Small intestine (tissue), 7 donors: ENCODE data around the gene ETS2. TPM values are rescaled to one million over a fixed set of nuclear protein-coding genes. Genes with fewer than 3 reads are reported as not detected.
A peak's percentile ranks its signal among the peaks of the same experiment; 100 is the strongest.

Source experiments
- DNase-seq, 2 donors: peaks; one replicate each; pipeline versions ENCODE4 v3.0.0 to v3.0.0-alpha.2; 2013
- FAIRE-seq: peaks from 2 replicates; lab custom pipeline; 2012; peaks lifted over from hg19 to GRCh38; lab: Jason Lieb, UNC
- H3K27ac ChIP-seq, 3 donors: one replicate each; pipeline ENCODE4 v1.5.1; 2013; ENCODE audit warnings: low read length in 2 of 3, mild to moderate bottlenecking in 2 of 3, control low read depth in 1 of 3, inconsistent platforms in 1 of 3, low read depth in 1 of 3, moderate library complexity in 1 of 3
- H3K27me3 ChIP-seq, 3 donors: one replicate each; pipeline ENCODE4 v1.6.1; 2013; ENCODE audit warnings: low read length in 3 of 3, inconsistent platforms in 1 of 3; ENCODE audit not compliant: control insufficient read depth in 3 of 3, insufficient read depth in 3 of 3
- H3K36me3 ChIP-seq, 3 donors: one replicate each; pipeline ENCODE4 v1.6.1; 2013; ENCODE audit warnings: low read length in 3 of 3, inconsistent platforms in 1 of 3, low read depth in 1 of 3, mild to moderate bottlenecking in 1 of 3, moderate library complexity in 1 of 3; ENCODE audit not compliant: control insufficient read depth in 3 of 3, insufficient read depth in 2 of 3
- H3K4me1 ChIP-seq, 3 donors: one replicate each; pipeline ENCODE4 v1.6.1; 2013; ENCODE audit warnings: low read length in 2 of 3, inconsistent platforms in 1 of 3, low read depth in 1 of 3, mild to moderate bottlenecking in 1 of 3, moderate library complexity in 1 of 3; ENCODE audit not compliant: control insufficient read depth in 3 of 3, insufficient read depth in 2 of 3
- H3K4me3 ChIP-seq, 3 donors: one replicate each; pipeline ENCODE4 v1.5.1; 2013; ENCODE audit warnings: low read length in 3 of 3, control low read depth in 1 of 3, inconsistent platforms in 1 of 3, low read depth in 1 of 3, mild to moderate bottlenecking in 1 of 3, moderate library complexity in 1 of 3
- H3K9me3 ChIP-seq, 2 donors: one replicate each; pipeline ENCODE4 v1.6.1; 2013; ENCODE audit warnings: low read depth in 1 of 2, low read length in 1 of 2; ENCODE audit not compliant: control insufficient read depth in 2 of 2, insufficient read depth in 1 of 2
- WGBS, 3 donors: extraction: QIAGEN DNeasy Blood & Tissue Kit; methylation state at CpG; one replicate each; pipeline ENCODE4 v1.1.7; 2013; 5-methylcytosine and 5-hydroxymethylcytosine counted together
- polyA plus RNA-seq, 4 donors: library from polyadenylated mRNA; stranded (reverse) in 3 of 4; unstranded in 1 of 4; fragments of 200-250 nt in 3 of 4; fragments of 120-200 nt in 1 of 4; gene quantifications; one replicate each; pipeline versions ENCODE4 v1.2.1 to v1.2.3, GENCODE V29; 2013
- donor health status: healthy with polysubstance abuse.
- donor health status: control.
- donor health status: control.
- donor health status: Bipolar disorder and iron deficiency.
- donor health status: healthy.

ETS2 gene
- polyA plus RNA-seq, 4 donors, result 129 to 151 (median 135) TPM

DNA sequence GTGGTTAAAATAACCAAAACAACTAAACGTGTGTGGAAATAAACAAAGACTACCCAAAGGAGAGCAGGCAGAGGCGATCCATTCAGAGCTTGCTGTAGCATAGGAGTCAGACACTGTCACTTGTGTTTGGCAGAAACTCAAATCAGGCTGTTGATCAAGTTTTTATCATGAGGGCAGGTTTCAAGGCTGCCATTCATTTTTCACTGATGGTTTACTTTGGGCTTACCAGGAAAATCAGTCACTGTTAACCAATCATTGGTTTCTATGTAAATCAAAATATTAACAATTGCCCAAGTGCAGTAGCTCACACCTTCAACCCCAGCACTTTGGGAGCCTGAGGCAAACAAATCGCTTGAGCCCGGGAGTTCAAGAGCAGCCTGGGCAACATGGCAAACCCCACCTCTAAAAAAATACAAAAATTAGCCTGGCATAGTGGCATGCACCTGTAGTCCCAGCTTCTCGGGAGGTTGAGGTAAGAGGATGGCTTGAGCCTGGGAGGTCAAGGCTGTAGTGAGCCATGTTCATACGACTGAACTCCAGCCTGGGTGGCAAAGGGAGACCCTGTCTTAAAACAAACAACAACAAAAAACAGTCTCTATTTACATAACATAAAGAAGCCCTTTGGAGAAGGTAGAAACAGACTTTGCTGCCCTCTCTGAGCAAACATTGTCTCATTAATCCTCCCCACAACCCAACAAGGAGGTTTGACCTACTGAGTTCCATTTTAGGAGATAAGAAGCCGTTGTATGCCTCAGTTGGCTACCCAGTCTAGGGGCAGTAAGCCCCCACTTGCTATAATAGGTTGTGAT, 21.1 kb upstream of the ETS2 start:
- H3K36me3 ChIP-seq, result no peaks in the 10 kb centered on the region
- no peaks in the 10 kb centered on the region for H3K27me3 ChIP-seq
- whole genome bisulfite sequencing, 3 donors, result 18 to 60% (median 35%) methylated on average over 7 of the region's 7 CpGs
- H3K4me1 ChIP-seq, result peaks cover 4 to 61% (median 11%) of the 10 kb centered on the region in 3 donors
- no peak overlapping the region for H3K4me3 ChIP-seq
- FAIRE-seq (no peak), DNase-seq (peak in 1 of 2 donors; percentile 76)
- H3K27ac ChIP-seq, result peak overlapping the region; percentile 9 to 71 (median 26)
- peaks cover 0 to 13% of the 10 kb centered on the region in 2 donors for H3K9me3 ChIP-seq

DNA sequence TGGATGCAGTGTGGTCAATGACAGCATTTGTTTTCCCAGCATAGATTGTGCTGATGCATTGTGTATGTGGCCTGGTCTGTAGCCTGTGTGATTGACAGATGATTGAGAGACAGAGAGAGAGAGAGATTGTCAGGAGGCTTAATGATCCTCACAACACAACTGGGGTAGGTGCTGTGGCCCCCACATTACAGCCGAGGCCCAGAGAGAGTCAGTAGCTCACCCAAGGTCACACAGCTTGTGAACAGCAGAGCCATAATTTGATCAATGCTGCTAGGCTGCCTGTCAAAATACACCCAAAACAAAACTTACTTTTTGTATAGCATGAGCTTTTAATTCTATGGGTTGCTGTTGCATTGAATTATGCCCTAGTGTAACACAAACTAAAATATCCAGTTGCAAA, 20.2 kb upstream of the ETS2 start:
- FAIRE-seq, result no peak
- 45 to 56% (median 54%) methylated on average over 1 of the region's 1 CpG for WGBS, 3 donors

GRCh38 chr21:38787016-38787415, 18.7 kb upstream of the ETS2 start:
- FAIRE-seq, result no peak
- Histone ChIP-seq H3K27me3 (no peaks in the 10 kb centered on the region), H3K4me3 (no peak overlapping the region), H3K4me1 (peaks cover 6 to 67% (median 17%) of the 10 kb centered on the region in 3 donors), H3K36me3 (no peaks in the 10 kb centered on the region), H3K9me3 (peaks cover 0 to 12% of the 10 kb centered on the region in 2 donors), H3K27ac (peak overlapping the region; percentile 85 to 90 (median 87))
- 21 to 52% (median 30%) methylated on average over 6 of the region's 6 CpGs for WGBS, 3 donors
- DNase-seq, result peak; percentile 74 to 75

More for the DNA sequence above, 20.2 kb upstream of the ETS2 start:
- no peaks in the 10 kb centered on the region for H3K36me3 ChIP-seq
- peaks cover 0 to 13% of the 10 kb centered on the region in 2 donors for H3K9me3 ChIP-seq
- peak overlapping the region in 2 of 3 donors; percentile 4 to 27 for H3K27ac ChIP-seq
- H3K4me1 ChIP-seq, result peaks cover 4 to 69% (median 15%) of the 10 kb centered on the region in 3 donors
- no peak overlapping the region for H3K4me3 ChIP-seq
- H3K27me3 ChIP-seq, result no peaks in the 10 kb centered on the region
- no peak for DNase-seq

DNA sequence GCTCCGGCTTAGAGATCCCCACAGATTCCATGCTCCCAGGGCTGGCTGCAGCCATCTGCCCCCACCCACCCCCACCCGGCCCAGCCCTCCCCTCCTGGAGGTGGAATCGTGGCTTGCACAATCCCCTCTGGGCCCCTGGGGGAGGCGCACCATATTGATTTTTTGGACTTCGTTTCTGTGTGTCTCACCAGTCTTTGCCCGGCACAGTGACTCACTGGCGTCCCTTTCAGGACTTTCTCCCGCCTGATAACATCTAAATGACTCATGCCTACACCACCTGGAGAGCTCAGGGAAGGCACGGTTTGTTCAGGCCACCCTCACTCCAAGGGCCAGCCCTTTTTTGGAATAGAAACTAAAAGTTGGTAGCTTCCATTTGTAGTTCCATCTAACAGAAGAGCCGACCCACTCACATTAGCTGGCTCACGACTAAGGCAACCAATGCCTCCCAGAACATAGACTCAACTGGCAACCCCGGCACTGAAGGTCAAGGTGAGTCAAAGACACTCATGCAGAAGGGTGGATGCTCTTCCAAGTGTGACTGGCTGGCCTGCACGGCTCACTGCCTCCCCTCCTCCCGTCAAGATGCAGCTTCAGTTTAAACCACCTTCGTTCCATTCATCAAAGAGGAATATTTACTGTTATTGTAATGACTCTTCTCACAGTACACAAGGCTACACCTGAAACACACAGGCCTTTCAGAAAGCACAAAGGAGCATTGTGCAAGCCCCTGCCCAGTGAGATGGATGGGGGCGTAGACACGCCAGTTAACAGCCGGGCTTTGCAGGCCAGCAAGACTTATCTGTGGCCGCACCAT, 18.1 kb upstream of the ETS2 start:
- WGBS, 3 donors, result 22 to 53% (median 29%) methylated on average over 18 to 19 of the region's 19 CpGs
- H3K4me3 ChIP-seq, result no peak overlapping the region
- peak overlapping the region; percentile 85 to 90 (median 87) for H3K27ac ChIP-seq
- H3K9me3 ChIP-seq, result peaks cover 0 to 8% of the 10 kb centered on the region in 2 donors
- H3K4me1 ChIP-seq, result peaks cover 8 to 67% (median 20%) of the 10 kb centered on the region in 3 donors
- FAIRE-seq (no peak), DNase-seq (peak; percentile 96 to 99)
- no peaks in the 10 kb centered on the region for H3K27me3 ChIP-seq
- no peaks in the 10 kb centered on the region for H3K36me3 ChIP-seq

GRCh38 chr21:38788275-38788905, 17.3 kb upstream of the ETS2 start:
- H3K9me3 ChIP-seq, result peaks cover 0 to 8% of the 10 kb centered on the region in 2 donors
- no peaks in the 10 kb centered on the region for H3K27me3 ChIP-seq
- FAIRE-seq (no peak), DNase-seq (no peak)
- H3K27ac ChIP-seq, result peak overlapping the region; percentile 83 to 84 (median 83)
- peaks cover 8 to 68% (median 23%) of the 10 kb centered on the region in 3 donors for H3K4me1 ChIP-seq
- H3K36me3 ChIP-seq, result no peaks in the 10 kb centered on the region
- no peak overlapping the region for H3K4me3 ChIP-seq
- WGBS, 3 donors, result 42 to 63% (median 49%) methylated on average over 4 of the region's 4 CpGs

- H3K4me1 ChIP-seq, result peaks cover 8 to 72% (median 27%) of the 10 kb centered on the region in 3 donors
Measured at GRCh38 chr21:38789275-38789674, 16.5 kb upstream of the ETS2 start.

DNA sequence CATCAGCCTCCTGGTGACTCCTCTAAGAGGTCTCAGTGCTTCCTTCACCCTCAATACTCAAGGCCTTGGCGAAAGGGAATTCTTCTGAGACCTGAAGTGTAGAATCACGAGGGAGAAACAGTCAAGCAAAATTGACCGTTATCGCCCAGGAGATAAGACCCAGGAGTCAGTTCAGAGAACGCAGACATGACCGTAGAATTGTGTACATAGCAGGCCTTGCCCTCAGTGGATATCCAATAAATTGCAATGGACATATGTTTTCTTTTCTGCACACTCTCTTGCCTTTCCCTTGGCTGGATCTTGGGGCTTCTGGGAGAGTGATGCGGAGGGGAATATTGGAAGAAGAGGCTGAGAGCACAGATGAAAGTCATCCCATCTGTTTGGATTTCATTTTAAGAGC, 15.7 kb upstream of the ETS2 start:
- Histone ChIP-seq H3K4me1 (peaks cover 8 to 72% (median 30%) of the 10 kb centered on the region in 3 donors), H3K27ac (peak overlapping the region; percentile 64 to 86 (median 81)), H3K9me3 (peaks cover 0 to 16% of the 10 kb centered on the region in 2 donors), H3K27me3 (no peaks in the 10 kb centered on the region), H3K4me3 (no peak overlapping the region), H3K36me3 (no peaks in the 10 kb centered on the region)
- FAIRE-seq, result no peak
- peak; percentile 72 to 83 for DNase-seq
- WGBS, 3 donors, result 25 to 59% (median 31%) methylated on average over 7 of the region's 7 CpGs

More at GRCh38 chr21:38789275-38789674, 16.5 kb upstream of the ETS2 start:
- DNase-seq (no peak), FAIRE-seq (no peak)
- Histone ChIP-seq H3K27me3 (no peaks in the 10 kb centered on the region), H3K9me3 (peaks cover 0 to 16% of the 10 kb centered on the region in 2 donors), H3K27ac (peak overlapping the region; percentile 64 to 86 (median 81)), H3K4me3 (no peak overlapping the region), H3K36me3 (no peaks in the 10 kb centered on the region)
- 69 to 86% (median 77%) methylated on average over 3 of the region's 3 CpGs for WGBS, 3 donors

DNA sequence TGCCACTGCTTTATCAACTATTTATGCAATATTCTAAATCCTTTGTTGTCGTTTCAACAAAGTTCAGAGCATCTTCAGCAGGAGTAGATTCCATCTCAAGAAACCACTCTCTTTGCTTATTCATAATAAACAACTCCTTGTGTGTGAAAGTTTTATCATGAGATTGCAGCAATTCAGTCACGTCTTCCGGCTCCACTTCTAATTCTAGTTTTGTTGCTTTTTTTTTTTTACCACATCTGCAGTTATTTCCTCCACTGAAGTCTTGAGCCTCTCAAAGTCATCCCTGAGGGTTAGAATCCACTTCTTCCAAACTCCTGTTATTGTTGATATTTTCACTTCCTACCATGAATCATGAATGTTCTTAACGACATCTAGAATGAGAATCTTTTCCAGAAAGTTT, 14.8 kb upstream of the ETS2 start:
- peaks cover 8 to 73% (median 33%) of the 10 kb centered on the region in 3 donors for H3K4me1 ChIP-seq
- DNase-seq, result no peak
- WGBS, 3 donors, result 23 to 32% (median 29%) methylated on average over 4 of the region's 4 CpGs
- peaks cover 0 to 16% of the 10 kb centered on the region in 2 donors for H3K9me3 ChIP-seq
- H3K36me3 ChIP-seq, result no peaks in the 10 kb centered on the region
- H3K27me3 ChIP-seq, result no peaks in the 10 kb centered on the region
- no peak for FAIRE-seq
- peak overlapping the region in 1 of 3 donors; percentile 86 for H3K27ac ChIP-seq
- H3K4me3 ChIP-seq, result no peak overlapping the region
